HG03108 (cell line): ENCODE results near the gene FRMPD4.
"Not testable (repeated sequence)": the region's sequence is repeated elsewhere in the genome, so short reads cannot be mapped to it uniquely, and the experiment has no call there.

Experiments
- ATAC-seq: cut with Tn5 transposase; IDR thresholded peaks from one replicate; pipeline ENCODE4 v1.9.1; 2021; ENCODE audit warnings: moderate library complexity; ENCODE audit not compliant: unreplicated experiment

FRMPD4 gene

DNA sequence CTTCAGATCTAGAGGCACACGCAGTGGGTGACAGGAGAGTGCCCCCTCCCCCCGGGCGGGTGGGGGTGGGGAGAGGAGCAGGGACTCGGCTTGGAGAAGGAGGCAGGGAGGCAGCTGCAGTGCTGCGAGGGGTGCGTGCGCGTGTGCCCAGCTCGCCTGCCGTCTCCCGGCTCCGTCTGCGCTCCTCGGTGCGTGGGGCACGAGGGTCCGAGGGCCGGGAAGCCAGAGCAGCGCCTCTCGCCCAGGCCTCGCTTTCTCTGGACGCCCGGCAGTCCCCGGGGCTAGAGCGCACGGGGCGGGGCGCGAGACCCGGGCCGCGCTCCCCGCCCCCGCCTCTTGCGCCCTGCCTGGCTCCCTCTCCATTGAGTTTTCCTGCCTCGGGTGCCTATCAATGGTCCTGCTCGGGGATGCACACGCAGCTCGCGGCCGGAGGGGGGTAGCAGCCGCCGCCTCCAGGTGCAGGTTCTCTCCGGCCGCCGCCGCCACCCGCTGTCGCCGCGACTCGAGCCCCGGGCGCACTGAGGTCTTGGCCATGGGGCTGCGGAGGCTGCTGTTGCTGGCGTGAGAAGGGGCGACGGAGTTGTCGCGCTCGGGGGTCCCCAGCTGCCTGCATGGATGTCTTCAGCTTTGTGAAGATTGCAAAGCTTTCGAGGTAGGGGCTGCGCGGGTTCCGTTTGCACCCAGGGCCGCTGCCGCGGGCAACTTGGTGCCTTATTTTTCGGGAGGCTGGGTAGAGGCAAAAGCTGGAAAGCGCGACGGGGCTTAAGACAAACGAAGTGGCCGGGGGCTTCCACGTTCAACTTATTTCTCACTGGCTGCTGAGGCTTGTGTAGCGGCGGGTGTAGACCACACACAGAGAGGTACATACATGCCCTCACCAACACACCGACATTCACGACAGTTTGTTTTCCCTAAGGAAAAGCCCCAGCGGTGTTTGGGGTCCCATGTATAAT is at the start of gene FRMPD4:
TSS of gene FRMPD4 (plus strand) at position 113 of the 953 bp plus-strand sequence. CDS start at position 612, 499 bp downstream.
- no peak for ATAC-seq

DNA sequence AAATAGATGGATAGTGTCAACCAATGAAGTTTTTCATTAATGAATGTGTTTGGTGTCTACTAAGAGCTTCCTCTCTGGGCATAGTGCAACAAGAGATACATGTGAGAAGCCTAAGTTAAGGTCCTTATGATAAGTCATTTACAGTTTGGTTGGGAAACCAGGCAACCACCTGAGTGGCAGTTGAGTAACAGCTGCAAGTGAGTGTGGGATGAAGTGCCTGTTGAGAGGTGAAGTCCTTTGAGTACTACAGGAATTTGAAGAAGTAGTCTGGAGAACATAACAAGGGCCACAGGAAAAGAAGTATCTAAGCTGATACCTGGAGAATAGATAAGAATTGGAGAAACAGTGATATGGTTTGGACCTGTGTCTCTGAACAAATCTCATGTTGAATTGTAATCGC is 48.5 kb upstream of the FRMPD4 start:
- ATAC-seq, result no peak

GRCh38 chrX:12113321-12113720 is 25.0 kb upstream of the FRMPD4 start:
- ATAC-seq, result no peak

- no peak for ATAC-seq
Measured at GRCh38 chrX:12115377-12115776, 22.9 kb upstream of the FRMPD4 start.

- ATAC-seq, result no peak
Measured at GRCh38 chrX:12118134-12118533, 20.1 kb upstream of the FRMPD4 start.

DNA sequence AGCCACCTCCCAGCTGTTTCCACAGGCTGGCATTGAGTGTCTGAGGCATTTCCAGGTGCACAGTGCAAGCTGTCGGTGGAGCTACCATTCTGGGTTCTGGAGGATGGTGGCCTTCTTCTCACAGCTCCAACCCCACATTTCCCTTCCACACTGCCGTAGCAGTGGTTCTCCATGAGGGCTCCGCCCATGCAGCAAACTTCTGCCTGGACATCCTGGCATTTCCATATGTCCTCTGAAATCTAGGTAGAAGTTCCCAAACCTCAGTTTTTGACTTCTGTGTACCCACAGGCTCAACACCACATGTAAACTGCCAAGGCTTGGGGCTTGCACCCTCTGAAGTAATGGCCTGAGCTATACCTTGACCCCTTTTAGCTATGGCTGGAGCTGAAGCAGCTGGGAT is 10.3 kb upstream of the FRMPD4 start:
- ATAC-seq, result no peak

GRCh38 chrX:12137951-12138360 is 317 bp upstream of the FRMPD4 start:
- no peak for ATAC-seq

DNA sequence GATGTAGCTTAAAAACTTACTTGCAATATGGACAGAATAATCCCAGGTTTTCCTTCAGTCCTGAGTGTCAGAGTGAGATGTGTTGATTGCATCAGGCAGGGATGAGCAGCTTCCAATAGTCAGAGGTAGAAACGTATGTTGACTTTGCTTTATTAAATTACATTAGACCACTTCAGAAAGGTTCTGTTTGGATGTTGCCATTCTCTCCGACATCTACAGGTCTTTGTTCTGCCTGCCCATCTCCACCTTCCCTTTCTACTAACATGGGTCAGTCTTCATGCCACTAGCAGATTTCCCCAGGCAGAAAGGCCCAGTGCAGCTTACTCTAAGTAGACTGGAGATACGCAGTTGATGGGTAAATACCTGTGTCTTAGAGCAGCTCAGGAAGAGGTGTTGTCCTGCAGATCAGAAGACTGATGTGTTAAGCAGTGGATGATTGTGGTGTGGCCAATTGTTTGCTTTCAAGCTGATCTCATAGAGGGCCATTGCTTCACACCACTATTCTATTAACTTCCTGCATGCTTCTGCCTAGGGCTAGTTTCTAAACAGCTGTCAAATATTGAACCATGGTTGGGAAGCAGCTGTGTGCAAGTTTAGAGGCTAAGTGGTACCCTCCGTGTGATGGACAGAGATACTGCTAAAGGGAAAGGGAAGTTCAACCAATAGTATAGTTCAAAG is 1.8 kb downstream of the FRMPD4 start:
- ATAC-seq, result no peak

GRCh38 chrX:12141511-12141910 is 3.2 kb downstream of the FRMPD4 start:
- no peak for ATAC-seq

DNA sequence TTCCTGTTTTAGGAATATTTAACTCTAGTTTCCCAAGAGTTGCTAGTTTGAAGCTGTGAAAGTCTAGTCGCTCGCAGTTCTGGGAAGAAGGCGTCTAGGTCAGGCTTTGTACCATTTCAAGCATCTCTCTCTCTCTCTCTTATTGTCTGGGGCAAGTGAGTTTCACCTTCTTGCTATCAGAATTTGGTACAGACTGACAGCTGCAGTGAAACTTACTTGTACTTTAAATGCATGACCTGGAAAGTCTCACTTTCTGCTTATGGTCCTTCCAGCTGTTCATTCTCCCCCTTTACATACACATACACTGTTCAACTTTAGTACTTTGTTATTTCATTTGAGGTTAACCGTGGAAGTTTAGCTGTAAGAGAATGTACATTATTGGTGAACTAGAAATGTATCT is 4.4 kb downstream of the FRMPD4 start:
- no peak for ATAC-seq

- no peak for ATAC-seq
Measured at GRCh38 chrX:12145402-12145801, 7.1 kb downstream of the FRMPD4 start.

DNA sequence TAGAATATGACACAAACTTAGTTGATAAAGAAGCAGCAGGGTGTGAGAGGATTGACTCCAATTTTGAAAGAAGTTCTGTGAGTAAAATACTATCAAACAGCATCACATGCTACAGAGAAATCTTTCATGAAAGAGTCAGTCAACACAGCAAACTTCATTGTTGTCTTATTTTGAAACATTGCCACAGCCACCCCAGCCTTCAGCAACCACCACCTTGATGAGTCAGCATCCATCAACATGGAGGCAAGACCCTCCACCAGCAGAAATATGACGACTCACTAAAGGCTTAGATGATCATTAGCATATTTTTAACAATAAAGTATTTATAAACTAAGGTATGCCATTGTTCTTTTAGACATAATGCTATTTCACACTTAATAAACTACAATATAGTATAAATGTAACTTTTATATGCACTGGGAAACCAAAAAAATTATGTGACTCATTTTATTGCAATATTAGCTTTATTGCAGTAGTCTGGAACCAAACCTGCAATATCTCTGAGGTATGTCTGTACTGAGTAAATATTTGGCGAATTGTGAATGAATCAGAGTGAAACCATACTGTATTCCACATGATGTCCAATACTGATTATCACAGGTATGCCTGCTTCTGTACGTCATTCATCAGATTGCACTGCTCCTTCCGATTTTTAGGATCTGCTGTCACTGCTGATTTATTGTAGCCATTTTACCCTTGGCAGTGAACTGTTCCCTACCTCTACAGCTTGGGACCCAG is 11.6 kb downstream of the FRMPD4 start:
- no peak for ATAC-seq

- no peak for ATAC-seq
Measured at GRCh38 chrX:12153317-12153716, 15.0 kb downstream of the FRMPD4 start.

DNA sequence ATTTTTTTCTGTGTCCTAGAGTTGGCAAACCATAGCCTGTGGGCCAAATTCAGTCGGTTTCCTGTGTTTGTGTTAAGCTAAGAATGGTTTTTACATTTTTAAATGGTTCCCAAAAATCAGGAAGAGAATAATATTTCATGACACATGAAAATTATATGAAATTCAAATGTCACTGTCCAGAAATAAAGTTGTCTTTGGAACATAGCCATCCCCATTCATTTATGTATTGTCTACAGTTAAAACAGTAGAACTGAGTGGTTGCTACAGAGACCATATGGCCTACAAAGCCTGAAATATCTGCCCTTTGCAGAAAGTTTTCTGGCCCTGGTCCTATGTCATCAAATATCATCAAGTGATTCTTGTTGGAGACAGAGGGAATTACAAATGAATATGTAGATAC is 15.5 kb downstream of the FRMPD4 start:
- ATAC-seq, result no peak

- ATAC-seq, result no peak
Measured at GRCh38 chrX:12159799-12160198, 21.5 kb downstream of the FRMPD4 start.

- ATAC-seq, result no peak
Measured at GRCh38 chrX:12162420-12162819, 24.1 kb downstream of the FRMPD4 start.

DNA sequence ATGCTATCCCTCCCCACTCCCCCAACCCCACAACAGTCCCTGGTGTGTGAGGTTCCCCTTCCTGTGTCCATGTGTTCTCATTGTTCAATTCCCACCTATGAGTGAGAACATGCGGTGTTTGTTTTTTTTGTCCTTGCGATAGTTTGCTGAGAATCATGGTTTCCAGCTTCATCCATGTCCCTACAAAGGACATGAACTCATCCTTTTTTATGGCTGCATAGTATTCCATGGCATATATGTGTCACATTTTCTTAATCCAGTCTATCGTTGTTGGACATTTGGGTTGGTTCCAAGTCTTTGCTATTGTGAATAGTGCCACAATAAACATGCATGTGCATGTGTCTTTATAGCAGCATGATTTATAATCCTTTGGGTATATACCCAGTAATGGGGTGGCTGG is 25.9 kb downstream of the FRMPD4 start:
- ATAC-seq, result not testable (repeated sequence)

DNA sequence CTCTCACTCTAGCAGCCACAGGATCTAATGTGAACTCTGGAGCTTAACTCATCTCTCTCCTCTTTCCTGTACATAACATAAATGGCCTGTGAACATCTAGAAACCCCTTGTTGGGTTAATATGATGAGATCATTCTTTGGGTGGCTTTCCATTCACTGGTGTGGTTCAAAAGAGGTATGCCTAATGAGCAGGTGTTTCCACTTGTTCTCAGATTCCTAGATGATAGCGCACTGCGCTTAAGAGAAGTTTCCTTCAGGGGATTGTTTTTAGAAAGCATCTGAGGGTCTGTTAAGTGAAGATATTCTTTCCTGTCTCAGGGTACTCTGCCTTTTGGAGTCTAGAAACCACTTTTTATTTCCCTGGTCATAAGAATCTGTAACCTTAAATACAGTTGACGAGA is 32.5 kb downstream of the FRMPD4 start:
- no peak for ATAC-seq

DNA sequence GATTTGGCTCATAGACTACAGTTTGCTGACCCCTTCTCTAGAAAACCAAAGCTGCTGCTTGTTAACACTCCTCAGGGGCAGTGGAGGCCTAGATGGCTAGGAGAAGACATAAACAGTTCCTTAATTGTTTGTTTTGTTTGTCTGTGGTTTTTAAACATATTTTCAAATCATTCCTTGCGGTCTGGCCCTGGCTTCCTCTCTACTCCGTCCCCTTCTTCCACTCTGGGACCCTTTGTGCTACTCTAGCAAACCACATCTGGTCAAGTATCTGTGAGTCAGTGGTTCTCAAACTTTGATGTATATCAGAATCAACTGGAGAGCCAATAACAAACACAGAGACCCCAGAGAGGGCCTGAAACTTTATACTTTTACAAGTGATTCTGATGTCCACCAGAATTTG is 36.1 kb downstream of the FRMPD4 start:
- no peak for ATAC-seq

- ATAC-seq, result no peak
Measured at GRCh38 chrX:12197030-12197429, 58.8 kb downstream of the FRMPD4 start.

GRCh38 chrX:12206413-12206812 is 68.1 kb downstream of the FRMPD4 start:
- ATAC-seq, result no peak
